A549 (cell line): ENCODE measurements around the gene SERINC5. TPM values are rescaled to one million over a fixed set of nuclear protein-coding genes. Genes with fewer than 3 reads are reported as not detected.
"Not testable (repeated sequence)": the region's sequence is repeated elsewhere in the genome, so short reads cannot be mapped to it uniquely, and the experiment has no call there.

Experiments
- ATAC-seq, 2 experiments: fragments of 200-7000 bp in 1 of 2; fragments of >200 bp in 1 of 2; cut with Nextera tagmentation in 1 of 2; cut with Tn5 transposase in 1 of 2; 3 replicates each; pipeline versions ENCODE4 v1.8.0 to v1.9.1; 2018 to 2020; ENCODE audit warnings: mild to moderate bottlenecking in 1 of 2, moderate library complexity in 1 of 2
- CTCF ChIA-PET: fragments of 300-600 bp; sonication (Branson Sonifier 250); formaldehyde crosslinking; extraction: SDS; loops from one replicate; lab custom pipeline; 2021; ENCODE audit warnings: antibody characterized with exemption, inconsistent platforms; lab: Yijun Ruan, JAX
- POLR2A ChIA-PET: fragments of 350-600 bp; formaldehyde crosslinking; extraction: SDS; loops from one replicate; lab custom pipeline; 2021; ENCODE audit warnings: antibody characterized with exemption, inconsistent platforms; lab: Yijun Ruan, JAX
- DNase-seq, 2 experiments: peaks; one replicate each; pipeline versions ENCODE4 v3.0.0 to v3.0.0-alpha.2; 2011 to 2016; ENCODE audit warnings: low read depth in 1 of 2, low spot score in 1 of 2
- FAIRE-seq: peaks from 2 replicates; lab custom pipeline; 2011; peaks lifted over from hg19 to GRCh38; lab: Jason Lieb, UNC
- H3K27ac ChIP-seq, 2 experiments: fragments of >200 bp; sonication (Bioruptor Twin); formaldehyde crosslinking; 3 replicates each; pipeline ENCODE4 v1.5.1; 2016 to 2017
- H3K4me1 ChIP-seq: fragments of >200 bp; sonication (Bioruptor Twin); formaldehyde crosslinking; 3 replicates; pipeline ENCODE4 v1.6.1; 2016
- H3K4me2 ChIP-seq: fragments of >200 bp; sonication (Bioruptor Twin); formaldehyde crosslinking; 3 replicates; pipeline ENCODE4 v1.6.1; 2016
- H3K4me3 ChIP-seq: fragments of >200 bp; sonication (Bioruptor Twin); formaldehyde crosslinking; 3 replicates; pipeline ENCODE4 v1.5.1; 2016
- H3K9me3 ChIP-seq: fragments of >200 bp; sonication (Bioruptor Twin); formaldehyde crosslinking; 3 replicates; pipeline ENCODE4 v1.6.1; 2016
- CHD2 ChIP-seq: fragments of 150-350 bp; IDR thresholded peaks from 2 replicates; pipeline ENCODE4 v1.6.1; 2014; ENCODE audit warnings: low read length; ENCODE audit not compliant: partially characterized antibody
- EHMT2 ChIP-seq: fragments of 200-600 bp; sonication (generic); IDR thresholded peaks from 2 replicates; pipeline ENCODE4 v1.6.1; 2016; ENCODE audit warnings: antibody characterized with exemption, low read depth, mild to moderate bottlenecking, moderate library complexity
- EP300 ChIP-seq, 2 experiments: fragments of >200 bp; sonication (Bioruptor Twin); formaldehyde crosslinking; IDR thresholded peaks; 2 replicates in 1 of 2; 3 replicates in 1 of 2; pipeline ENCODE4 v1.6.1; 2016 to 2017
- HDAC2 ChIP-seq: fragments of 200-600 bp; sonication (generic); IDR thresholded peaks from 2 replicates; pipeline ENCODE4 v1.6.1; 2016
- HOXA7 ChIP-seq: fragments of 250-450 bp; sonication (Bioruptor Pico); IDR thresholded peaks from 2 replicates; pipeline ENCODE4 v1.5.0; 2020; ENCODE audit warnings: mild to moderate bottlenecking, moderate library complexity
- HOXB5 ChIP-seq: fragments of 250-450 bp; sonication (Bioruptor Pico); IDR thresholded peaks from 2 replicates; pipeline ENCODE4 v1.5.0; 2020; ENCODE audit warnings: mild to moderate bottlenecking, moderate library complexity
- JUN ChIP-seq, 2 experiments: fragments of >200 bp; sonication (Bioruptor Twin); formaldehyde crosslinking; IDR thresholded peaks; 2 replicates in 1 of 2; 3 replicates in 1 of 2; pipeline ENCODE4 v1.6.1; 2016 to 2017
- KDM1A ChIP-seq: fragments of 200-600 bp; sonication (generic); IDR thresholded peaks from 2 replicates; pipeline ENCODE4 v1.6.1; 2016; ENCODE audit warnings: low read depth, mild to moderate bottlenecking
- KDM5A ChIP-seq: fragments of 200-600 bp; sonication (generic); IDR thresholded peaks from 2 replicates; pipeline ENCODE4 v1.6.1; 2016; ENCODE audit warnings: antibody characterized with exemption, mild to moderate bottlenecking
- MAZ ChIP-seq: fragments of 150-350 bp; IDR thresholded peaks from 2 replicates; pipeline ENCODE4 v1.6.1; 2014; ENCODE audit warnings: antibody characterized with exemption, low read depth, low read length, borderline replicate concordance
- NFE2L2 ChIP-seq: fragments of 150-350 bp; conservative IDR thresholded peaks from 2 replicates; pipeline ENCODE4 v1.6.1; 2014; ENCODE audit warnings: low read length
- PHF8 ChIP-seq: fragments of 200-600 bp; sonication (generic); IDR thresholded peaks from 2 replicates; pipeline ENCODE4 v1.6.1; 2016; ENCODE audit warnings: low read depth, mild to moderate bottlenecking, antibody characterized with exemption, moderate library complexity, borderline replicate concordance
- POLR2A ChIP-seq: IDR thresholded peaks from 2 replicates; pipeline ENCODE4 v1.6.1; 2012; ENCODE audit warnings: mild to moderate bottlenecking, low read length
- RARB ChIP-seq: fragments of 250-450 bp; sonication (Bioruptor Pico); IDR thresholded peaks from 2 replicates; pipeline ENCODE4 v1.8.0; 2021; ENCODE audit warnings: mild to moderate bottlenecking, moderate library complexity
- RNF2 ChIP-seq: fragments of 200-600 bp; sonication (generic); IDR thresholded peaks from 2 replicates; pipeline ENCODE4 v1.6.1; 2016; ENCODE audit warnings: low read depth, mild to moderate bottlenecking, antibody characterized with exemption, moderate library complexity, borderline replicate concordance
- SMC3 ChIP-seq: fragments of >200 bp; sonication (Bioruptor Twin); formaldehyde crosslinking; IDR thresholded peaks from 3 replicates; pipeline ENCODE4 v1.6.1; 2018; ENCODE audit warnings: inconsistent platforms
- ZFP36 ChIP-seq: fragments of 450-650 bp; IDR thresholded peaks from 2 replicates; pipeline ENCODE4 v1.6.1; 2014; ENCODE audit warnings: borderline replicate concordance; ENCODE audit not compliant: partially characterized antibody
- ZNF302 ChIP-seq: fragments of 250-450 bp; sonication (Bioruptor Pico); IDR thresholded peaks from 2 replicates; pipeline ENCODE4 v1.9.0; 2021; ENCODE audit warnings: inconsistent platforms, mild to moderate bottlenecking, moderate library complexity
- WGBS: methylation state at CpG from one replicate; pipeline ENCODE4 v1.1.6; 2017; ENCODE audit errors: missing lambda C conversion rate; 5-methylcytosine and 5-hydroxymethylcytosine counted together
- polyA plus RNA-seq, 4 experiments: library from polyadenylated mRNA; depleted of rRNA in 3 of 4; stranded (reverse); fragments of >200 nt; fragmentation: RNase III in 1 of 4; extraction: RNeasy Plus Mini Kit Qiagen cat#74134 plus additional on column Dnase treatment in 1 of 4; gene quantifications; 2 replicates in 3 of 4; 3 replicates in 1 of 4; pipeline ENCODE4 v1.2.3, GENCODE V29; 2011 to 2017
- TF ChIP-seq, protein P1 (sequence below): IDR thresholded peaks from 2 replicates; pipeline ENCODE4 v1.6.1; 2012
- TF ChIP-seq, protein P2 (sequence below): fragments of 250-450 bp; sonication (Bioruptor Pico); IDR thresholded peaks from 2 replicates; pipeline ENCODE4 v1.5.0; 2021; ENCODE audit warnings: mild to moderate bottlenecking, moderate library complexity, borderline replicate concordance
- TF ChIP-seq, protein P3 (sequence below): IDR thresholded peaks from 2 replicates; pipeline ENCODE4 v1.6.1; 2012; ENCODE audit warnings: low read depth, borderline replicate concordance
- TF ChIP-seq, protein P4 (sequence below): fragments of >200 bp; sonication (Bioruptor Twin); formaldehyde crosslinking; IDR thresholded peaks from 3 replicates; pipeline ENCODE4 v1.5.1; 2016
- TF ChIP-seq, protein P5 (sequence below): fragments of 150-350 bp; IDR thresholded peaks from 2 replicates; pipeline ENCODE4 v1.6.1; 2014; ENCODE audit warnings: low read depth, mild to moderate bottlenecking, low read length

The SERINC5 gene
- polyA plus RNA-seq, 2 of the 4 experiments (the other 2 are of a cell fraction), result 7.0 to 13.4 TPM

DNA sequence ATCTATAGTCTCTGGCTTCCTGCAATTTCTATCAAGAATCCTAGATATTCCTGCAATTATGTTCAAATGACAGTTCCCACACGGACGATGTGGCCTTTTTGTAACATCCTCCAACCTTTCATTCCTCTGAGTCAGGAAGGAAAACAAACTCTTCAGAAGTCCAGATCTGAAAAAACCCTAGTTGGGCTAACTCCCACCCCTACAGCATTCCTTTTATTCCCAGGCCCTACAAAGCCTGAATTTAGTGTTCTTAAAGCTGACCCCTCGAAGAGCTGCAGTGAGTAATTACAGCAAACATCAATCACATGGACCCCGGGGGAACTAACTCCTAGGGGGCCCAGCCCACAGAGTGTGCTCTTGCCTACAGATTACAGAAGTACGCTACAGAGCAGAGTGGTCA, 99.7 kb downstream of the SERINC5 start:
- Histone ChIP-seq H3K4me2 (no peak overlapping the region), H3K4me1 (no peaks in the 10 kb centered on the region), H3K27ac (no peak overlapping the region), H3K9me3 (no peaks in the 10 kb centered on the region), H3K4me3 (no peak overlapping the region)
- ATAC-seq, result no peak
- ChIA-PET POLR2A (no interaction called here), CTCF (interaction anchor here (0.8 kb wide), 1 partner anchor 9 kb away, joined by 4 read pairs; no protein-coding TSS in a partner anchor)
- no peak for TF ChIP-seq KDM1A
- TF ChIP-seq MAZ, result no peak
- no peak for TF ChIP-seq JUN (IDR thresholded peaks at IDR 0.05)
- no peak for TF ChIP-seq RARB (CRISPR knock-in tag)
- TF ChIP-seq KDM5A, result no peak
- TF ChIP-seq CHD2, result no peak
- no peak for TF ChIP-seq EP300 (IDR thresholded peaks at IDR 0.05)
- TF ChIP-seq, protein P1, sequence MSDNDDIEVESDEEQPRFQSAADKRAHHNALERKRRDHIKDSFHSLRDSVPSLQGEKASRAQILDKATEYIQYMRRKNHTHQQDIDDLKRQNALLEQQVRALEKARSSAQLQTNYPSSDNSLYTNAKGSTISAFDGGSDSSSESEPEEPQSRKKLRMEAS, result no peak
- TF ChIP-seq HOXB5 (CRISPR knock-in tag), result no peak
- DNase-seq, result no peak
- WGBS, result 78% methylated on average over 5 of the region's 5 CpGs
- FAIRE-seq, result no peak

DNA sequence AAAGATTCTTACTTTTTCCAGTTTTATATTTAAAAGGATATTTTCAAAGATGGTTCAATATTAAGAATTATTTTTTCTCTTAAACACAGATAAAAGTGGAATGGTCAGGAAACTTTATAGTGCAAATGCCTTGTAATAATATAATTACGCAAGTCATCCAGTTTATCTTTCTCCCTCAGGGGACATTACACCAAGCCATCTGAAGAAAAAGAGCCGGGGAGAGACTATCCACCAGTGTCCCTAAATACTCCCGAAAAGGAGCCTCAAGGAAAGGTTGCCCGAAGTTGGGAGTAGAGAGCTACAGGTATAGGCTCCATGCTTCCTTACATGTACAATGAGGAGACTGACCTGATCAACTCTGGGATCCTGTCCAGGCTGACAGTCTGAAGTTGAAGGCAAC, 101.1 kb downstream of the SERINC5 start:
- no peak for DNase-seq
- TF ChIP-seq EHMT2 (no peak), NFE2L2 (peak; percentile 48; the same call in 1 of the 2 replicates)
- TF ChIP-seq, all 56 proteins: peak for 1
- FAIRE-seq (no peak), ATAC-seq (no peak)
- H3K27ac ChIP-seq, result no peak overlapping the region
- no peaks in the 10 kb centered on the region for H3K9me3 ChIP-seq
- 88% methylated on average over 4 of the region's 4 CpGs for WGBS
- ChIA-PET CTCF (no interaction called here), POLR2A (no interaction called here)
- H3K4me3 ChIP-seq, result no peak overlapping the region
- no peak overlapping the region for H3K4me2 ChIP-seq
- H3K4me1 ChIP-seq, result no peaks in the 10 kb centered on the region

DNA sequence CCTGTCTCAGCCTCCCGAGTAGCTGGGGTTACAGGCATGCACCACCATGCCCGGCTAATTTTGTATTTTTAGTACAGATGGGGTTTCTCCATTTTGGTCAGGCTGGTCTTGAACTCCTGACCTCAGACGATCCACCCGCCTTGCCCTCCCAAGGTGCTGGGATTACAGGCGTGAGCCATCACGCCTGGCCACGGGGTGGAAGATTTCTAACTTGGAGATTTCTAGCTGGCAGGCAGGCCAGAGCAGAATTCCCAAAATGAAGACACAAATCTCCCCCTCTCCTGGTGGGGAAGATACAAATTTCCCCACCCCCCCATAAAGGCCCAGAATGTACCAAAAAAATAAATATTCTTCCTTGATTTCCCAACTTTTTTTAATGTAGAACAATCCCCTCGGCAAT, 101.6 kb downstream of the SERINC5 start:
- POLR2A ChIA-PET, H3K4me3 ChIP-seq, DNase-seq, CTCF ChIA-PET, ATAC-seq, H3K4me1 ChIP-seq, H3K4me2 ChIP-seq, H3K27ac ChIP-seq, H3K9me3 ChIP-seq, FAIRE-seq: not testable (repeated sequence)
- 90% methylated on average over 8 of the region's 8 CpGs for WGBS

DNA sequence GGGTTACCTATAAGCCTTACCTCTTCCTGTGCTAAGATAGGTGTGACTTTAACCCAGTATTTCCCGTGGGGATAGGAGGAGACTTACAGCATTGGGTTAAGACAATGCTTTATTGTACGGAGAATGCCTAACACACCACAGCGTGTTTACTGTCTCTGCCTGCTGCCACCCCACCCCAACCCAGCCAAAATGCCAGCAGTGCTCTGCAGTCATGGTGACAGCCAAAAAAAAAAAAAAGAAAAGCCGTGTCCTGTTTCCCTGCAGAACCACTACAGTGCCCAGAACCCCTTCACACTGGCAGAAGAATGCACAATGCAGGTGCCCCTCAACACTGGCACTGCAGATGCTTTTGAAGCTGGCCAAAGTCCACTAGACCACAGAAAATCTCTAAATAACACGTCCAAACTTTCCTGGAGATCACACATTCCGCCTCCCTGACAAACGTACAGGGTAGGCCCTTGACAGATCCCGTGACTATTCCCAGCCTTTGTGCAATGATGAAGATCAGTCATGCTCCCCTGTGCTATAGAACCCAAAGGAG, 102.2 kb downstream of the SERINC5 start:
- 75% methylated on average over 8 of the region's 8 CpGs for WGBS
- Histone ChIP-seq H3K4me3 (no peak overlapping the region), H3K4me2 (no peak overlapping the region), H3K4me1 (no peaks in the 10 kb centered on the region), H3K27ac (no peak overlapping the region), H3K9me3 (no peaks in the 10 kb centered on the region)
- CTCF ChIA-PET, result no interaction called here
- TF ChIP-seq SMC3, result no peak
- DNase-seq (no peak), FAIRE-seq (no peak), ATAC-seq (no peak)
- POLR2A ChIA-PET, result no interaction called here

DNA sequence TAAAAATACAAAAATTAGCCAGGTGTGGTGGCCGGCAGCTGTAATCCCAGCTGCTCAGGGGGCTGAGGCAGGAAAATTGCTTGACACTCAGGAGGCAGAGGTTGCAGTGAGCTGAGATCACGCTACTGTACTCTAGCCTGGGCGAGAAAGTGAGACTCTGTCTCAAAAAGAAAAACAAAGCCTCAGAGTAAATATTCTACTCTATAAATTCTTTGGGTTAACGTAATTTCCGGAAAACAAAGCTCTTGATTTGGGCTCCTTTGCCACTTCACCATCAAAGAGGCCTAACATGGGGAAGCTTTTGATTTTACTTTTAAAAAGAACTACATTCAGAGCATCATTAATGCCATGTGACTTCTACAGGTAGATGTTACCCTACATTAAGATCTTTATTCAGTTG, 103.1 kb downstream of the SERINC5 start:
- Histone ChIP-seq H3K4me2 (no peak overlapping the region), H3K4me1 (no peaks in the 10 kb centered on the region), H3K27ac (no peak overlapping the region), H3K4me3 (no peak overlapping the region), H3K9me3 (no peaks in the 10 kb centered on the region)
- CTCF ChIA-PET, result no interaction called here
- 95% methylated on average over 5 of the region's 5 CpGs for WGBS
- ATAC-seq (no peak), FAIRE-seq (no peak), DNase-seq (no peak)
- POLR2A ChIA-PET, result no interaction called here
- no peak for TF ChIP-seq RNF2
- TF ChIP-seq, protein P2, sequence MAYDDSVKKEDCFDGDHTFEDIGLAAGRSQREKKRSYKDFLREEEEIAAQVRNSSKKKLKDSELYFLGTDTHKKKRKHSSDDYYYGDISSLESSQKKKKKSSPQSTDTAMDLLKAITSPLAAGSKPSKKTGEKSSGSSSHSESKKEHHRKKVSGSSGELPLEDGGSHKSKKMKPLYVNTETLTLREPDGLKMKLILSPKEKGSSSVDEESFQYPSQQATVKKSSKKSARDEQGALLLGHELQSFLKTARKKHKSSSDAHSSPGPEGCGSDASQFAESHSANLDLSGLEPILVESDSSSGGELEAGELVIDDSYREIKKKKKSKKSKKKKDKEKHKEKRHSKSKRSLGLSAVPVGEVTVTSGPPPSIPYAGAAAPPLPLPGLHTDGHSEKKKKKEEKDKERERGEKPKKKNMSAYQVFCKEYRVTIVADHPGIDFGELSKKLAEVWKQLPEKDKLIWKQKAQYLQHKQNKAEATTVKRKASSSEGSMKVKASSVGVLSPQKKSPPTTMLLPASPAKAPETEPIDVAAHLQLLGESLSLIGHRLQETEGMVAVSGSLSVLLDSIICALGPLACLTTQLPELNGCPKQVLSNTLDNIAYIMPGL (CRISPR knock-in tag), result no peak
- no peak for TF ChIP-seq NFE2L2
- TF ChIP-seq, protein P3, sequence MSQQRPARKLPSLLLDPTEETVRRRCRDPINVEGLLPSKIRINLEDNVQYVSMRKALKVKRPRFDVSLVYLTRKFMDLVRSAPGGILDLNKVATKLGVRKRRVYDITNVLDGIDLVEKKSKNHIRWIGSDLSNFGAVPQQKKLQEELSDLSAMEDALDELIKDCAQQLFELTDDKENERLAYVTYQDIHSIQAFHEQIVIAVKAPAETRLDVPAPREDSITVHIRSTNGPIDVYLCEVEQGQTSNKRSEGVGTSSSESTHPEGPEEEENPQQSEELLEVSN, result no peak
- TF ChIP-seq PHF8, result no peak
- TF ChIP-seq ZNF302, result no peak
- TF ChIP-seq SMC3, result no peak
- TF ChIP-seq ZFP36, result no peak
- no peak for TF ChIP-seq CHD2
- TF ChIP-seq HDAC2, result no peak
- no peak for TF ChIP-seq POLR2A
- TF ChIP-seq HOXA7 (CRISPR knock-in tag), result no peak
- TF ChIP-seq, protein P4, sequence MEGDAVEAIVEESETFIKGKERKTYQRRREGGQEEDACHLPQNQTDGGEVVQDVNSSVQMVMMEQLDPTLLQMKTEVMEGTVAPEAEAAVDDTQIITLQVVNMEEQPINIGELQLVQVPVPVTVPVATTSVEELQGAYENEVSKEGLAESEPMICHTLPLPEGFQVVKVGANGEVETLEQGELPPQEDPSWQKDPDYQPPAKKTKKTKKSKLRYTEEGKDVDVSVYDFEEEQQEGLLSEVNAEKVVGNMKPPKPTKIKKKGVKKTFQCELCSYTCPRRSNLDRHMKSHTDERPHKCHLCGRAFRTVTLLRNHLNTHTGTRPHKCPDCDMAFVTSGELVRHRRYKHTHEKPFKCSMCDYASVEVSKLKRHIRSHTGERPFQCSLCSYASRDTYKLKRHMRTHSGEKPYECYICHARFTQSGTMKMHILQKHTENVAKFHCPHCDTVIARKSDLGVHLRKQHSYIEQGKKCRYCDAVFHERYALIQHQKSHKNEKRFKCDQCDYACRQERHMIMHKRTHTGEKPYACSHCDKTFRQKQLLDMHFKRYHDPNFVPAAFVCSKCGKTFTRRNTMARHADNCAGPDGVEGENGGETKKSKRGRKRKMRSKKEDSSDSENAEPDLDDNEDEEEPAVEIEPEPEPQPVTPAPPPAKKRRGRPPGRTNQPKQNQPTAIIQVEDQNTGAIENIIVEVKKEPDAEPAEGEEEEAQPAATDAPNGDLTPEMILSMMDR, result no peak
- TF ChIP-seq, protein P5, sequence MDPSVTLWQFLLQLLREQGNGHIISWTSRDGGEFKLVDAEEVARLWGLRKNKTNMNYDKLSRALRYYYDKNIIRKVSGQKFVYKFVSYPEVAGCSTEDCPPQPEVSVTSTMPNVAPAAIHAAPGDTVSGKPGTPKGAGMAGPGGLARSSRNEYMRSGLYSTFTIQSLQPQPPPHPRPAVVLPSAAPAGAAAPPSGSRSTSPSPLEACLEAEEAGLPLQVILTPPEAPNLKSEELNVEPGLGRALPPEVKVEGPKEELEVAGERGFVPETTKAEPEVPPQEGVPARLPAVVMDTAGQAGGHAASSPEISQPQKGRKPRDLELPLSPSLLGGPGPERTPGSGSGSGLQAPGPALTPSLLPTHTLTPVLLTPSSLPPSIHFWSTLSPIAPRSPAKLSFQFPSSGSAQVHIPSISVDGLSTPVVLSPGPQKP, result no peak
